IMR-90 (cell line): Measurements from ENCODE around the gene LDLRAD4. TPM values are rescaled to one million over a fixed set of nuclear protein-coding genes. Genes with fewer than 3 reads are reported as not detected.

ENCODE experiments used
- ATAC-seq: fragments of 200-7000 bp; cut with Tn5 transposase; 2 replicates; pipeline ENCODE4 v1.9.1; 2020; ENCODE audit warnings: low read depth, mild to moderate bottlenecking, moderate library complexity
- BruUV-seq: library from RNA; stranded (reverse); fragments of 400-500 nt; replicated peaks from 2 replicates; lab custom pipeline; 2021; lab: Mats Ljungman, UMichigan
- CTCF ChIA-PET: fragments of 300-600 bp; formaldehyde crosslinking; extraction: SDS; loops from one replicate; lab custom pipeline; 2021; ENCODE audit warnings: antibody characterized with exemption; lab: Yijun Ruan, JAX
- POLR2A ChIA-PET: fragments of 300-600 bp; sonication (Branson Sonifier 250); formaldehyde crosslinking; loops from one replicate; lab custom pipeline; 2022; ENCODE audit warnings: antibody characterized with exemption; ENCODE audit not compliant: unreplicated experiment; lab: Charles Lee
- DNase-seq: peaks from one replicate; pipeline ENCODE4 v3.0.0; 2013
- H2AFZ ChIP-seq: replicated peaks from 2 replicates; pipeline ENCODE3; 2013; ENCODE audit warnings: low read length, mild to moderate bottlenecking; ENCODE audit not compliant: poor library complexity
- H2AK5ac ChIP-seq: 2 replicates; pipeline ENCODE4 v1.6.1; 2013; ENCODE audit warnings: low read depth, low read length, inconsistent platforms
- H2AK9ac ChIP-seq: replicated peaks from 2 replicates; pipeline ENCODE3; 2013; ENCODE audit warnings: mild to moderate bottlenecking, low read depth, low read length, moderate library complexity; ENCODE audit not compliant: poor library complexity
- H2BK120ac ChIP-seq: 2 replicates; pipeline ENCODE4 v1.6.1; 2013; ENCODE audit warnings: low read depth, low read length, inconsistent platforms
- H2BK15ac ChIP-seq: 3 replicates; pipeline ENCODE4 v1.6.1; 2013; ENCODE audit warnings: low read depth, low read length, inconsistent platforms
- H2BK20ac ChIP-seq: 2 replicates; pipeline ENCODE4 v1.6.1; 2013; ENCODE audit warnings: low read depth, mild to moderate bottlenecking, inconsistent platforms, low read length, moderate library complexity
- H2BK5ac ChIP-seq: 2 replicates; pipeline ENCODE4 v1.6.1; 2013; ENCODE audit warnings: mild to moderate bottlenecking, low read depth, low read length, inconsistent platforms; ENCODE audit not compliant: poor library complexity, severe bottlenecking
- H3K14ac ChIP-seq: replicated peaks from 2 replicates; pipeline ENCODE4 v1.6.1; 2013; ENCODE audit warnings: low read depth, low read length, inconsistent platforms
- H3K18ac ChIP-seq: 2 replicates; pipeline ENCODE4 v1.6.1; 2013; ENCODE audit warnings: low read depth, low read length, control low read depth
- H3K23ac ChIP-seq: 2 replicates; pipeline ENCODE4 v1.6.1; 2013; ENCODE audit warnings: low read depth, low read length, inconsistent platforms
- H3K27ac ChIP-seq: 2 replicates; pipeline ENCODE4 v1.5.1; 2013; ENCODE audit warnings: mild to moderate bottlenecking, control low read depth, low read length; ENCODE audit not compliant: insufficient read depth
- H3K27me3 ChIP-seq: 2 replicates; pipeline ENCODE4 v1.6.1; 2013; ENCODE audit warnings: low read length; ENCODE audit not compliant: control insufficient read depth, insufficient read depth
- H3K36me3 ChIP-seq: 2 replicates; pipeline ENCODE4 v1.6.1; 2013; ENCODE audit warnings: low read length, mixed read lengths; ENCODE audit not compliant: control insufficient read depth, insufficient read depth
- H3K4ac ChIP-seq: 2 replicates; pipeline ENCODE4 v1.6.1; 2013; ENCODE audit warnings: low read depth, low read length, inconsistent platforms
- H3K4me1 ChIP-seq: 2 replicates; pipeline ENCODE4 v1.6.1; 2013; ENCODE audit warnings: low read length, mixed read lengths; ENCODE audit not compliant: control insufficient read depth, insufficient read depth
- H3K4me2 ChIP-seq: 2 replicates; pipeline ENCODE4 v1.6.1; 2013; ENCODE audit warnings: low read depth, mild to moderate bottlenecking, control low read depth, low read length, moderate library complexity
- H3K4me3 ChIP-seq: 2 replicates; pipeline ENCODE4 v1.5.1; 2013; ENCODE audit warnings: low read depth, mild to moderate bottlenecking, control low read depth, low read length, moderate library complexity; ENCODE audit not compliant: insufficient read depth
- H3K56ac ChIP-seq: 2 replicates; pipeline ENCODE4 v1.6.1; 2013; ENCODE audit warnings: low read length, inconsistent platforms; ENCODE audit not compliant: insufficient read depth; ENCODE audit errors: extremely low read depth
- H3K79me1 ChIP-seq, 2 experiments: 2 replicates each; pipeline ENCODE4 v1.6.1; 2013; ENCODE audit warnings: low read length in 2 of 2, inconsistent platforms in 1 of 2, low read depth in 1 of 2
- H3K9ac ChIP-seq: 2 replicates; pipeline ENCODE4 v1.6.1; 2013; ENCODE audit warnings: low read depth, low read length, control low read depth
- H3K9me1 ChIP-seq: 2 replicates; pipeline ENCODE4 v1.6.1; 2013; ENCODE audit warnings: low read length, inconsistent platforms; ENCODE audit not compliant: insufficient read depth
- H3K9me3 ChIP-seq: 2 replicates; pipeline ENCODE4 v1.6.1; 2013; ENCODE audit warnings: low read length; ENCODE audit not compliant: control insufficient read depth, insufficient read depth
- H4K20me1 ChIP-seq: 2 replicates; pipeline ENCODE4 v1.6.1; 2013; ENCODE audit warnings: low read length, inconsistent platforms; ENCODE audit not compliant: insufficient read depth
- H4K5ac ChIP-seq: 2 replicates; pipeline ENCODE4 v1.6.1; 2013; ENCODE audit warnings: mild to moderate bottlenecking, low read depth, low read length, control low read depth
- H4K8ac ChIP-seq, 2 experiments: 2 replicates each; pipeline ENCODE4 v1.6.1; 2013; ENCODE audit warnings: low read depth in 2 of 2, low read length in 2 of 2, control low read depth in 1 of 2, inconsistent platforms in 1 of 2
- H4K91ac ChIP-seq: 2 replicates; pipeline ENCODE4 v1.6.1; 2013; ENCODE audit warnings: low read depth, low read length, inconsistent platforms; ENCODE audit not compliant: insufficient read depth
- BHLHE40 ChIP-seq: fragments of 150-350 bp; IDR thresholded peaks from 2 replicates; pipeline ENCODE4 v1.6.1; 2016; ENCODE audit warnings: mild to moderate bottlenecking, low read depth, low read length
- CEBPB ChIP-seq: IDR thresholded peaks from 2 replicates; pipeline ENCODE4 v1.6.1; 2012; ENCODE audit warnings: low read depth, low read length, improper control_type of control experiment
- CHD1 ChIP-seq: IDR thresholded peaks from 2 replicates; pipeline ENCODE4 v1.6.1; 2012; ENCODE audit warnings: low read depth, low read length, improper control_type of control experiment
- FOS ChIP-seq: fragments of 150-350 bp; IDR thresholded peaks from 2 replicates; pipeline ENCODE4 v1.6.1; 2016; ENCODE audit warnings: low read depth, low read length
- MAFK ChIP-seq: IDR thresholded peaks from 2 replicates; pipeline ENCODE4 v1.6.1; 2012; ENCODE audit warnings: low read depth, low read length, improper control_type of control experiment
- MAZ ChIP-seq: IDR thresholded peaks from 2 replicates; pipeline ENCODE4 v1.6.1; 2012; ENCODE audit warnings: low read depth, mild to moderate bottlenecking, low read length, improper control_type of control experiment, moderate library complexity, borderline replicate concordance
- MXI1 ChIP-seq: IDR thresholded peaks from 2 replicates; pipeline ENCODE4 v1.6.1; 2012; ENCODE audit warnings: low read depth, mild to moderate bottlenecking, low read length, moderate library complexity, borderline replicate concordance
- NFE2L2 ChIP-seq: fragments of 150-350 bp; IDR thresholded peaks from 2 replicates; pipeline ENCODE4 v1.6.1; 2016; ENCODE audit warnings: low read depth, mild to moderate bottlenecking, low read length
- POLR2A ChIP-seq: IDR thresholded peaks from 2 replicates; pipeline ENCODE4 v1.6.1; 2012; ENCODE audit warnings: mild to moderate bottlenecking, low read depth, low read length
- RAD21 ChIP-seq: IDR thresholded peaks from 2 replicates; pipeline ENCODE4 v1.6.1; 2012; ENCODE audit warnings: low read length, improper control_type of control experiment
- RCOR1 ChIP-seq: IDR thresholded peaks from 2 replicates; pipeline ENCODE4 v1.6.1; 2012; ENCODE audit warnings: mild to moderate bottlenecking, low read length, improper control_type of control experiment; ENCODE audit not compliant: insufficient replicate concordance
- RFX5 ChIP-seq: IDR thresholded peaks from 2 replicates; pipeline ENCODE4 v1.8.0; 2012; ENCODE audit warnings: low read depth, mild to moderate bottlenecking, low read length, moderate library complexity
- SMC3 ChIP-seq: fragments of 150-350 bp; IDR thresholded peaks from 2 replicates; pipeline ENCODE4 v1.6.1; 2016; ENCODE audit warnings: low read depth, mild to moderate bottlenecking, antibody characterized with exemption, low read length, moderate library complexity
- WGBS, 2 experiments: methylation state at CpG; one replicate each; pipeline versions ENCODE4 v1.1.5 to v1.1.7; 2013; ENCODE audit warnings: missing lambda C conversion rate in 2 of 2; ENCODE audit not compliant: insufficient read length in 1 of 2; ENCODE audit errors: extremely low coverage in 2 of 2; 5-methylcytosine and 5-hydroxymethylcytosine counted together
- dilution Hi-C: fragments of 300-500 bp; cut with HindIII; formaldehyde crosslinking; loops from one replicate; pipeline ENCODE4 v1.14.3; 2018; ENCODE audit warnings: low sequenced_read_pairs; ENCODE audit not compliant: unreplicated experiment
- in situ Hi-C: fragments of 300-500 bp; cut with MboI; formaldehyde crosslinking; loops from 3 replicates; pipeline ENCODE4 v1.14.3; 2019; ENCODE audit warnings: low sequenced_read_pairs, inconsistent platforms, mixed read lengths
- intact Hi-C: fragments of 100-400 bp; cut with micrococcal nuclease; formaldehyde crosslinking; loops from 2 replicates; pipeline ENCODE4 v1.10.0; 2022
- polyA plus RNA-seq, 3 experiments: library from polyadenylated mRNA; depleted of rRNA; stranded (reverse); fragments of >200 nt; gene quantifications; 2 replicates each; pipeline ENCODE4 v1.2.3, GENCODE V29; 2012; ENCODE audit warnings: low replicate concordance in 1 of 3
- total RNA-seq: library from RNA; depleted of rRNA; stranded (reverse); fragments of >200 nt; gene quantifications from 2 replicates; pipeline ENCODE4 v1.2.3, GENCODE V29; 2012
- TF ChIP-seq, protein P1 (sequence below): fragments of 150-350 bp; IDR thresholded peaks from 2 replicates; pipeline ENCODE4 v1.6.1; 2016; ENCODE audit warnings: low read depth, mild to moderate bottlenecking, low read length, moderate library complexity, borderline replicate concordance
- TF ChIP-seq, protein P2 (sequence below): conservative IDR thresholded peaks from 2 replicates; pipeline ENCODE4 v1.5.1; 2012; ENCODE audit warnings: mild to moderate bottlenecking, low read depth, low read length, improper control_type of control experiment

The LDLRAD4 gene
- total and polyA plus RNA-seq, 2 of the 4 experiments (the other 2 are of a cell fraction), result not detected

DNA sequence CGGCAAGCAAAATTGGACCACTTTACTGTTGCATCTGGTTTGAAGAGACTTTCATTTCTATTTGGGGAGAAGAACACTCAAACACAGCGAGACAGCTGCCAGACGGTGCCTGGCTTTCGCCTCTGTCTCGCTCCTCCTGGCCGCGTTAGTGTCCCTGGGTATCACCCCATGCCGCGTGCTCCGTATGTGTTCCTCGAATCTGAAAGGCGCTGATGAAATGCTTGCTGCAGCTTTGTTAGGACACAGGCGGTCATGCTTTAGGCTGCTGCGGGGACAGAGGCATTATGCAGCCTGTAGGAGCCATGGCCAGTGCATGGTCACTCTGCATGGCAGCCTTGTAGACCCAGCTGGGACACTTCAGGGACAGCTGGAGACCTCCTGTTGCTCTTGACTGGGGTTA, 53.9 kb downstream of the LDLRAD4 start:
- Histone ChIP-seq H4K91ac (no peak overlapping the region), H3K4me3 (no peak overlapping the region), H3K4me1 (no peaks in the 10 kb centered on the region), H3K36me3 (no peaks in the 10 kb centered on the region), H3K14ac (no peak overlapping the region), H3K9me1 (no peaks in the 10 kb centered on the region), H3K4ac (no peak overlapping the region), H2BK5ac (no peak overlapping the region), H3K9ac (no peak overlapping the region), H2BK20ac (no peak overlapping the region), H4K8ac (no peak overlapping the region), H2AK5ac (no peak overlapping the region), H3K56ac (no peak overlapping the region), H3K27me3 (peaks cover 1% of the 10 kb centered on the region; the same call in 1 of the 2 replicates), H3K27ac (no peak overlapping the region), H2BK15ac (no peak overlapping the region), H3K9me3 (no peaks in the 10 kb centered on the region), H3K4me2 (no peak overlapping the region), H4K20me1 (no peaks in the 10 kb centered on the region), H2AFZ (no peak overlapping the region), H2AK9ac (no peak overlapping the region), H3K18ac (no peak overlapping the region), H2BK120ac (no peak overlapping the region), H3K79me1 (no peaks in the 10 kb centered on the region), H4K5ac (no peak overlapping the region), H3K23ac (no peak overlapping the region)
- POLR2A ChIA-PET, result no interaction called here
- TF ChIP-seq BHLHE40, result no peak
- TF ChIP-seq, protein P1, sequence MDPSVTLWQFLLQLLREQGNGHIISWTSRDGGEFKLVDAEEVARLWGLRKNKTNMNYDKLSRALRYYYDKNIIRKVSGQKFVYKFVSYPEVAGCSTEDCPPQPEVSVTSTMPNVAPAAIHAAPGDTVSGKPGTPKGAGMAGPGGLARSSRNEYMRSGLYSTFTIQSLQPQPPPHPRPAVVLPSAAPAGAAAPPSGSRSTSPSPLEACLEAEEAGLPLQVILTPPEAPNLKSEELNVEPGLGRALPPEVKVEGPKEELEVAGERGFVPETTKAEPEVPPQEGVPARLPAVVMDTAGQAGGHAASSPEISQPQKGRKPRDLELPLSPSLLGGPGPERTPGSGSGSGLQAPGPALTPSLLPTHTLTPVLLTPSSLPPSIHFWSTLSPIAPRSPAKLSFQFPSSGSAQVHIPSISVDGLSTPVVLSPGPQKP, result no peak
- TF ChIP-seq RFX5, result no peak
- no peak for TF ChIP-seq SMC3
- no peak for TF ChIP-seq FOS
- no peak for TF ChIP-seq RAD21
- no peak for TF ChIP-seq CEBPB
- no peak for TF ChIP-seq MAZ
- TF ChIP-seq MXI1, result no peak
- no peak for TF ChIP-seq MAFK
- no peak for TF ChIP-seq NFE2L2
- TF ChIP-seq POLR2A, result no peak
- no peak for TF ChIP-seq RCOR1
- TF ChIP-seq CHD1, result no peak
- TF ChIP-seq, protein P2, sequence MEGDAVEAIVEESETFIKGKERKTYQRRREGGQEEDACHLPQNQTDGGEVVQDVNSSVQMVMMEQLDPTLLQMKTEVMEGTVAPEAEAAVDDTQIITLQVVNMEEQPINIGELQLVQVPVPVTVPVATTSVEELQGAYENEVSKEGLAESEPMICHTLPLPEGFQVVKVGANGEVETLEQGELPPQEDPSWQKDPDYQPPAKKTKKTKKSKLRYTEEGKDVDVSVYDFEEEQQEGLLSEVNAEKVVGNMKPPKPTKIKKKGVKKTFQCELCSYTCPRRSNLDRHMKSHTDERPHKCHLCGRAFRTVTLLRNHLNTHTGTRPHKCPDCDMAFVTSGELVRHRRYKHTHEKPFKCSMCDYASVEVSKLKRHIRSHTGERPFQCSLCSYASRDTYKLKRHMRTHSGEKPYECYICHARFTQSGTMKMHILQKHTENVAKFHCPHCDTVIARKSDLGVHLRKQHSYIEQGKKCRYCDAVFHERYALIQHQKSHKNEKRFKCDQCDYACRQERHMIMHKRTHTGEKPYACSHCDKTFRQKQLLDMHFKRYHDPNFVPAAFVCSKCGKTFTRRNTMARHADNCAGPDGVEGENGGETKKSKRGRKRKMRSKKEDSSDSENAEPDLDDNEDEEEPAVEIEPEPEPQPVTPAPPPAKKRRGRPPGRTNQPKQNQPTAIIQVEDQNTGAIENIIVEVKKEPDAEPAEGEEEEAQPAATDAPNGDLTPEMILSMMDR, result no peak
- intact Hi-C loops, result no loop called here
- in situ Hi-C loops, result no loop called here
- BruUV-seq, result no TSS peak
- DNase-seq (no peak), ATAC-seq (no peak)
- WGBS, 2 experiments, result 75% methylated on average over 8 of the region's 14 CpGs; no CpG with 5 or more reads in 1 of the 2 experiments
- dilution Hi-C loops, result no loop called here
- CTCF ChIA-PET, result no interaction called here
